ENCODE results near the gene COL4A1.

GRCh38 chr13:110341445-110342244 is 34.7 kb upstream of the COL4A1 start:
- no peak for TF ChIP-seq POLR2A (IDR thresholded peaks at IDR 0.05; ENCODE audit: low read length)
- TF ChIP-seq GATA1 (IDR thresholded peaks at IDR 0.05; ENCODE audit: low read depth, low read length): no peak
